ENCODE data around the gene NDUFA8.

The NDUFA8 gene

DNA sequence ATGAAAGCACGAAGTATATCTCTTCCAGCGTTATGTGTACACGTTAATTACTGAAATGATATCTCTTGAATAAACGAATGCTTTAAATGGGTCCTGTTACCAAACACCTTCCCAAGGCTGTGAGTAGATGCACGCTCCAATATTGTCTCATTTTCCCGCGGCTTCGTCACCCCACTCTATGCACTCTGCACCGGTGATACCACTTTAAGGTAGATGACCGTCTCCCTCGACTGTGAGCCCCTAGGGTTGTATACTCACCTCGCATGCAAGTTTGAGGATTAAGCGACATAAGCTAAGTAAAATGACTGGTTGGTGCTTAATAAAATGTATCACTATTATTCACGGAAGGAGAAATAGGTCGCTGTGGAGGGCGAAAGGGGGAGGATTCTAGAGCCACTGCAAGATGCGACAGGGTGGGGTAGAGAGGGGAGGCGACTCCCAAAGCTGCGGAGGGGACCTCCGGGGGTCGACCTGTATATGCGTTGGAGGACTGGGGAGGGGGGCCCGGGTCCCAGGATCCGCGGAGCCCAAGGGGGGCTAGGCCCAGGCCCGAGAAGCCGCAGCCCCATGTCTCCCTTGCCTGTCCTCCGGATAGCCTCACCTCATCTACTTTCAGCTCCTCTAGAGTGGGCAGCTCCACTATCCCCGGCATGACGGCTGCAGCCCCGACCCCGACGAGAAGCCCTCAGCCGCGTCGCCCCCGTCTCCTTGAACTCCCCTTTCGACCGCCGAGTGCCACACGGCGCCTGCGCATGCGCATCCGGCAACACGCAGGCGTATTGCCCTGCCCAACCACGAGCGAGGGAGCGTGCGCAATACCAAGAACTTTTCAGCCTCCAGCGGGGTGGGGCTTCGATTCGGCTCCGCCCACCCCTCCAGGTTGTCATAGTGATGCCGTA lies at the start of gene NDUFA8, which contains the start of gene MORN5:
Gene NDUFA8 (minus strand): TSS at position 754 of the 899 bp plus-strand sequence. CDS start 102 bp downstream, at position 652.
Gene MORN5 (plus strand): TSS at position 883 of the 899 bp plus-strand sequence. CDS start 65 bp downstream, outside the sequence.
- TF ChIP-seq, protein P1, sequence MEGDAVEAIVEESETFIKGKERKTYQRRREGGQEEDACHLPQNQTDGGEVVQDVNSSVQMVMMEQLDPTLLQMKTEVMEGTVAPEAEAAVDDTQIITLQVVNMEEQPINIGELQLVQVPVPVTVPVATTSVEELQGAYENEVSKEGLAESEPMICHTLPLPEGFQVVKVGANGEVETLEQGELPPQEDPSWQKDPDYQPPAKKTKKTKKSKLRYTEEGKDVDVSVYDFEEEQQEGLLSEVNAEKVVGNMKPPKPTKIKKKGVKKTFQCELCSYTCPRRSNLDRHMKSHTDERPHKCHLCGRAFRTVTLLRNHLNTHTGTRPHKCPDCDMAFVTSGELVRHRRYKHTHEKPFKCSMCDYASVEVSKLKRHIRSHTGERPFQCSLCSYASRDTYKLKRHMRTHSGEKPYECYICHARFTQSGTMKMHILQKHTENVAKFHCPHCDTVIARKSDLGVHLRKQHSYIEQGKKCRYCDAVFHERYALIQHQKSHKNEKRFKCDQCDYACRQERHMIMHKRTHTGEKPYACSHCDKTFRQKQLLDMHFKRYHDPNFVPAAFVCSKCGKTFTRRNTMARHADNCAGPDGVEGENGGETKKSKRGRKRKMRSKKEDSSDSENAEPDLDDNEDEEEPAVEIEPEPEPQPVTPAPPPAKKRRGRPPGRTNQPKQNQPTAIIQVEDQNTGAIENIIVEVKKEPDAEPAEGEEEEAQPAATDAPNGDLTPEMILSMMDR (IDR thresholded peaks at IDR 0.05; ENCODE audit: low read depth, low read length): no peak
- peak; percentile 86 for TF ChIP-seq POLR2A (IDR thresholded peaks at IDR 0.05; ENCODE audit: extremely low read depth, insufficient read length)
- TF ChIP-seq, protein P2, sequence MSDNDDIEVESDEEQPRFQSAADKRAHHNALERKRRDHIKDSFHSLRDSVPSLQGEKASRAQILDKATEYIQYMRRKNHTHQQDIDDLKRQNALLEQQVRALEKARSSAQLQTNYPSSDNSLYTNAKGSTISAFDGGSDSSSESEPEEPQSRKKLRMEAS (IDR thresholded peaks at IDR 0.05; ENCODE audit: low read depth, low read length): 0 out of 2 replicates have a peak, but pooled peaks have one; percentile 12
- peak within 1 kb of the TSS; percentile 96 for H3K4me3 ChIP-seq (ENCODE audit: low read depth, low read length)
- peak; percentile 94 for DNase-seq (ENCODE audit: low read depth)

DNA sequence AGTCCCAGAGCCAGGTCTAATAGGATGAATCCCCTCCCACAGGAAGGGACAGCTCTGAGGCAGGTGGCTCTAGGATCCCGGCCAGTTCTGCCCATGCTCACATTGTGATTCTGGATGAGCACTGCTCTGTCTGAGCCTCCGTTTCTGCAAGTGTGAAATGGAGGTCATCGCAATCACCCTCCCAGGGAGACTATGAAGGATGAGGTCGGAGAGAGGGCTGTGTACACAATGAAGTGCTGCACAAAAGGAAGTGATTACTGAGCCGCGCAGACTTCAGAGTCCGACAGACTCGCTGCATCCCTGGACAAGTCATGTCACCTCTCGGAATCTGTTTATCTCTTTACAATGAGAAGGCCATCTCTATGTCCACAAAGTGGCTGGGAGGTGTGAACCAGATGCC lies 47.5 kb upstream of the NDUFA8 start:
- TF ChIP-seq, protein P2 (IDR thresholded peaks at IDR 0.05; ENCODE audit: low read depth, low read length): no peak
- TF ChIP-seq POLR2A (IDR thresholded peaks at IDR 0.05; ENCODE audit: extremely low read depth, insufficient read length) (no peak), MYC (IDR thresholded peaks at IDR 0.05; ENCODE audit: low read depth, low read length) (no peak)
- TF ChIP-seq, protein P1 (IDR thresholded peaks at IDR 0.05; ENCODE audit: low read depth, low read length): no peak
- DNase-seq (ENCODE audit: low read depth): no peak
- no peak overlapping the region for H3K4me3 ChIP-seq (ENCODE audit: low read depth, low read length)

DNA sequence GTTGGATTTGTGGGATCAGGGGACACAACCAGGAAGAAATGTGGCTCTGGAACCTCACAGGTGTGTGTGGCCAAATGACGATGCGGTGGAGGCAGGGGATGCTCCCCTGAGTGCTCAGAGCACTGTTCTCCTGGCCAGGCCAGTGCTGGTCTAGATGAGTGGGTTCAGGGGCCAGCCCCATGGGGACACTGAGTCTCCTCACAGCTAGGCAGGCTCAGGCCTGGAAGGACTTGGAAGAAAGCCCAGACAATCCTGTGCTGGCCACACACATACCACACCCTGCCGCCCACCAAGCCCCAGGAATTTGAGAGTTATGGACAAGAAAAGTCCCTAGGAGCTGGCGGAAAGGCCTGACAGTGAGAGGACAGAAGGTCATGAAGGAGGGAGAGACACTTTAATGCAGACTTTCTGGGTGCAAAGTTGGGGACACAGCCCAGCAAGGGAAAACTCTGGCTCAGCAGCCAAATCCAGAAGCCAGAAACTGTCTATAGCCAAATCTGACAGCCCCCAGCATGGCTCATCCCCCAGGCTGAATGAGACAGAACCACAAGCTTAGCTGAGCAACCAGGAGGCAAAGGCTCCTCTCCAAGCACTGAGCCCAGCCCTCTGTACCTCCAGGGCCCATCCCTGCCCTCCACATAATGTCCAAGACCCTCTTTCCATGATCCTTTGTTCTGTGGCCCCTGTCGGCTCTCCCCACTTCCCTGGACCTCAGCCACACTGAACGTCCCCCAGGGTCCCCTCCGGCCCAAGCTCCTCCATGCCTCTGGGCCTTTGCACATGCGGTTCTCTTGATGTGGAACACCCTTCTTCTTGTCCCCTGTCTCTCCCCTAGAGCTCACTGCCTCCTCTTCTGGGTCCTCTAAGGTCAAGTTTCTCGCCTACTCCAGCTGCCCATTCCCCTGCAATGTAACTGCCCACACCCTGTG lies 46.8 kb upstream of the NDUFA8 start:
- DNase-seq (ENCODE audit: low read depth): no peak
- H3K4me3 ChIP-seq (ENCODE audit: low read depth, low read length): no peak overlapping the region
- TF ChIP-seq POLR2A (IDR thresholded peaks at IDR 0.05; ENCODE audit: extremely low read depth, insufficient read length): no peak
- no peak for TF ChIP-seq MYC (IDR thresholded peaks at IDR 0.05; ENCODE audit: low read depth, low read length)
- TF ChIP-seq, protein P2 (IDR thresholded peaks at IDR 0.05; ENCODE audit: low read depth, low read length): no peak
- TF ChIP-seq, protein P1 (IDR thresholded peaks at IDR 0.05; ENCODE audit: low read depth, low read length): no peak

DNA sequence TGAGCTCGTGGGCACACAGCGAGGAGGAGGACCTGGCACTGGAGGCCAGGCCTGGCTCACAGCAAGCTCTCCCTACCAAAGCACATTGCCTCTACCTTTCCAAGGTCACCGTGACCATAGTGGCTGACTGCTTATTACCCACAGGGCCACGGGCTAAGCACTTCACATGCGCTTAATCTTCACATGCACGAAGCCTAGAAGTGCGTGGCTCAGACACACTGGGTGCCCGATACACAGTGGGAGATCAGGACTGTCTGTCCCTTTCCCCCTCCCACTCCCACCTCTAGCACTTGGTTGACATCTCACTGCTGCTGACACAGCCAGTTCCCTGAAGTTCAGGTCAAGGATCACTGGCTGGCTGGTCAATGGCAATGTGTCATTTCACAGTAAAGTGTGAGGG lies 45.6 kb upstream of the NDUFA8 start:
- no peak for DNase-seq (ENCODE audit: low read depth)
- TF ChIP-seq, protein P2 (IDR thresholded peaks at IDR 0.05; ENCODE audit: low read depth, low read length): no peak
- TF ChIP-seq, protein P1 (IDR thresholded peaks at IDR 0.05; ENCODE audit: low read depth, low read length): no peak
- TF ChIP-seq POLR2A (IDR thresholded peaks at IDR 0.05; ENCODE audit: extremely low read depth, insufficient read length) (no peak), MYC (IDR thresholded peaks at IDR 0.05; ENCODE audit: low read depth, low read length) (no peak)

DNA sequence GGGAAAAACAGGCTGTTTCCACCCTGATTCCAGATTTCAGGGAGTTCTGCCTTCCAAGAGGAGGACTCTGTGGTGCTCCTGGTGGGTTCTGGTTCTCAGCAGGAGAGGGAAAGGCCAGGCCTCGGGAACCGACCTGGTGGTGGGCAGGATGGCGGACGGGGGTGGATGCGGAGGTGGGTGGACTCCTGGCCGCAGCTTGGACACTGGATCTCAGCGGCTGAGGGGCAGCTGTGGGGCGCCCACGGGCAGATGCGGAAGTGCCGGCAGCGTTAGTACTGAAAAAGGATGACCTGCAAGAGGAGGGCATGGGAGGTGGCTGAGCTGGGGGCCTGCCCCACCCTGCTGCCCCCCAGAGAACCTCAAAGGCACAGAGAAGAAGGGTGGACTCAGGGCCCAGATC lies 44.9 kb upstream of the NDUFA8 start:
- TF ChIP-seq POLR2A (IDR thresholded peaks at IDR 0.05; ENCODE audit: extremely low read depth, insufficient read length) (no peak), MYC (IDR thresholded peaks at IDR 0.05; ENCODE audit: low read depth, low read length) (no peak)
- TF ChIP-seq, protein P1 (IDR thresholded peaks at IDR 0.05; ENCODE audit: low read depth, low read length): no peak
- TF ChIP-seq, protein P2 (IDR thresholded peaks at IDR 0.05; ENCODE audit: low read depth, low read length): no peak
- H3K4me3 ChIP-seq (ENCODE audit: low read depth, low read length): no peak overlapping the region
- DNase-seq (ENCODE audit: low read depth): no peak

More for the DNA sequence above, 45.6 kb upstream of the NDUFA8 start:
- no peak overlapping the region for H3K4me3 ChIP-seq (ENCODE audit: low read depth, low read length)
